Kidney (tissue), 14 donors: ENCODE results near the gene TSC22D1. TPM values are rescaled to one million over a fixed set of nuclear protein-coding genes. Genes with fewer than 3 reads are reported as not detected.

Experiments
- DNase-seq, 5 donors: peaks; one replicate each; pipeline ENCODE4 v3.0.0-alpha.2; 2013 to 2020
- FAIRE-seq: peaks from 2 replicates; lab custom pipeline; 2012; peaks lifted over from hg19 to GRCh38; lab: Jason Lieb, UNC
- H3K27ac ChIP-seq, 2 donors: one replicate each; pipeline ENCODE4 v1.7.0; 2013; ENCODE audit warnings: low read depth in 2 of 2, low read length in 2 of 2, inconsistent platforms in 1 of 2
- H3K27me3 ChIP-seq: one replicate; pipeline ENCODE4 v1.7.1; 2013; ENCODE audit warnings: low read length, inconsistent platforms; ENCODE audit not compliant: control insufficient read depth, insufficient read depth
- H3K36me3 ChIP-seq, 3 donors: one replicate each; pipeline versions ENCODE4 v1.7.0 to v1.7.1; 2013; ENCODE audit warnings: low read length in 3 of 3, control low read depth in 1 of 3, inconsistent platforms in 1 of 3; ENCODE audit not compliant: insufficient read depth in 3 of 3, control insufficient read depth in 2 of 3
- H3K4me1 ChIP-seq, 3 donors: one replicate each; pipeline versions ENCODE4 v1.7.0 to v1.7.1; 2013; ENCODE audit warnings: low read length in 3 of 3, inconsistent platforms in 1 of 3, low read depth in 1 of 3; ENCODE audit not compliant: control insufficient read depth in 2 of 3, insufficient read depth in 2 of 3
- H3K4me3 ChIP-seq, 3 donors: one replicate each; pipeline versions ENCODE4 v1.7.0 to v1.8.1; 2013; ENCODE audit warnings: low read length in 3 of 3, control low read depth in 1 of 3, inconsistent platforms in 1 of 3
- H3K9ac ChIP-seq, 3 donors: one replicate each; pipeline versions ENCODE4 v1.7.0 to v1.7.1; 2013; ENCODE audit warnings: low read length in 3 of 3, control low read depth in 1 of 3, inconsistent platforms in 1 of 3
- H3K9me3 ChIP-seq, 3 donors: one replicate each; pipeline versions ENCODE4 v1.7.0 to v1.7.1; 2013; ENCODE audit warnings: low read length in 3 of 3, control low read depth in 1 of 3, inconsistent platforms in 1 of 3; ENCODE audit not compliant: control insufficient read depth in 2 of 3, insufficient read depth in 1 of 3
- intact Hi-C: fragments of 100-400 bp; cut with DNase I; formaldehyde crosslinking; loops from one replicate; pipeline ENCODE4 v1.11.1; 2022
- polyA plus RNA-seq: library from polyadenylated mRNA; stranded (reverse); fragments of 350-450 nt; fragmentation: Illumina TruSeq; extraction: RNeasy Lipid Tissue Mini Kit (QIAGEN cat#74804); gene quantifications from one replicate; pipeline ENCODE4 v1.2.3, GENCODE V29; 2014; ENCODE audit warnings: low read depth, low replicate concordance; ENCODE audit not compliant: insufficient read depth
- total RNA-seq: library from RNA; stranded (reverse); fragmentation: NEBNext Ultra II Directional; extraction: Animal tissue kit (Norgen Biotek cat#: 25700); gene quantifications from one replicate; pipeline ENCODE4 v1.2.1, GENCODE V29; 2021
- TF ChIP-seq, protein P1 (sequence below): IDR thresholded peaks from 3 replicates; pipeline ENCODE4 v1.5.1; 2012; ENCODE audit warnings: mild to moderate bottlenecking, moderate library complexity, borderline replicate concordance; ENCODE audit not compliant: insufficient read depth; ENCODE audit errors: extremely low read depth
- donor health status: control.
- donor health status: control.
- donor health status: control.
- donor health status: control.
- donor health status: control.
- donor health status: DM: yes; HTN: yes; CAD: no.
- donor health status: Normal renal cell carcinoma (clear cell type).

Gene TSC22D1
- total and polyA plus RNA-seq, 2 donors from 2014 or later, result 163 to 349 TPM

DNA sequence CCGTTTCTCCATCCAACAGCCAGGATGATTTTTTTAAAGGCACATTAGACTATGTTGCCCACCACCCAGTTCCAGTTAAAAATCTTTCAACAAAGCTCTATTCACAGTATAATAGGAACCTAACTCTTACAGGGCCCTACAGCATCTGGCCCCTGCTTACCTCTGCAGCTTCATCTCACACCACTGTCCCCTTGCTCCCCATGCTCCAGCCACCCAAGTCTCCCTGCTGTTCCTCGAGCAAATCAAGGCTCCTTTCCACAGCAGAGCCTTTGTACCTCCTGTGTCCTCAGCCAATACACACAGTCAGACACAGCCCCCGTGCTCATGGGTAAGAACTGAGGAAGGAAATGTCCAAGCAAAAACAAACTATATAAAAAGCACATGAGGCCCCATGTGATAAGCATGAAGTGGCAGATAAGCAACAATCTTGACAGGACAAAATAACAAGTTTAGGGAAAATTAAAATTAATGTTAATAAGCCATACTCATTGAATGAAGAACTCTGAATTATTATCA is 67.5 kb downstream of the TSC22D1 start:
- no peaks in the 10 kb centered on the region for H3K27me3 ChIP-seq
- TF ChIP-seq, protein P1, sequence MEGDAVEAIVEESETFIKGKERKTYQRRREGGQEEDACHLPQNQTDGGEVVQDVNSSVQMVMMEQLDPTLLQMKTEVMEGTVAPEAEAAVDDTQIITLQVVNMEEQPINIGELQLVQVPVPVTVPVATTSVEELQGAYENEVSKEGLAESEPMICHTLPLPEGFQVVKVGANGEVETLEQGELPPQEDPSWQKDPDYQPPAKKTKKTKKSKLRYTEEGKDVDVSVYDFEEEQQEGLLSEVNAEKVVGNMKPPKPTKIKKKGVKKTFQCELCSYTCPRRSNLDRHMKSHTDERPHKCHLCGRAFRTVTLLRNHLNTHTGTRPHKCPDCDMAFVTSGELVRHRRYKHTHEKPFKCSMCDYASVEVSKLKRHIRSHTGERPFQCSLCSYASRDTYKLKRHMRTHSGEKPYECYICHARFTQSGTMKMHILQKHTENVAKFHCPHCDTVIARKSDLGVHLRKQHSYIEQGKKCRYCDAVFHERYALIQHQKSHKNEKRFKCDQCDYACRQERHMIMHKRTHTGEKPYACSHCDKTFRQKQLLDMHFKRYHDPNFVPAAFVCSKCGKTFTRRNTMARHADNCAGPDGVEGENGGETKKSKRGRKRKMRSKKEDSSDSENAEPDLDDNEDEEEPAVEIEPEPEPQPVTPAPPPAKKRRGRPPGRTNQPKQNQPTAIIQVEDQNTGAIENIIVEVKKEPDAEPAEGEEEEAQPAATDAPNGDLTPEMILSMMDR, result no peak
- intact Hi-C loops, result no loop called here
- H3K27ac ChIP-seq, result no peak overlapping the region
- no peaks in the 10 kb centered on the region for H3K36me3 ChIP-seq
- H3K9me3 ChIP-seq, result no peaks in the 10 kb centered on the region
- FAIRE-seq (no peak), DNase-seq (no peak)
- no peak overlapping the region for H3K9ac ChIP-seq
- H3K4me1 ChIP-seq, result no peaks in the 10 kb centered on the region
- no peak overlapping the region for H3K4me3 ChIP-seq

GRCh38 chr13:44507639-44508038 is 68.5 kb downstream of the TSC22D1 start:
- Histone ChIP-seq H3K36me3 (no peaks in the 10 kb centered on the region), H3K27me3 (no peaks in the 10 kb centered on the region), H3K9me3 (no peaks in the 10 kb centered on the region), H3K4me1 (no peaks in the 10 kb centered on the region), H3K27ac (no peak overlapping the region), H3K9ac (no peak overlapping the region), H3K4me3 (no peak overlapping the region)
- TF ChIP-seq, protein P1, result no peak
- intact Hi-C loops, result no loop called here
- DNase-seq (no peak), FAIRE-seq (no peak)

DNA sequence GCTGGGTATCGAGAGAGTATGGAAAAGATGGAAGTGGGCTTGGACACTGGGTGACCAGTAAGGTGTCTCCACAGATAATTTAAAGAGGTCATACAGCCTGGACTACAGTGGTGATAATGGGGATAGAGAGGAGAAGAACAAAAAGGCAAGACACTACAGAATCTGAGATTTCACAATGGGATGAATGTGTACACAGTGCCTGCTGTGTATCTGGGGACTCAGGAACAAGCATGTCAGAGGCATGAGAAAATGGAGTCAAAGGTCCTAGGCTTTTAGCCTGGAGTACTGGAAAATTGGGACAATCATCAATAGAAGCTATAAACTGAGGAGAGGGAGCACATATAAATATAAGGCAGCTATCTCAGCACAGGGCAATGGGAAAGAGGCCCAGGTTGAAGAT is 69.4 kb downstream of the TSC22D1 start:
- Histone ChIP-seq H3K27ac (no peak overlapping the region), H3K4me1 (no peaks in the 10 kb centered on the region), H3K9ac (no peak overlapping the region), H3K27me3 (no peaks in the 10 kb centered on the region), H3K36me3 (no peaks in the 10 kb centered on the region), H3K9me3 (no peaks in the 10 kb centered on the region), H3K4me3 (no peak overlapping the region)
- intact Hi-C loops, result no loop called here
- TF ChIP-seq, protein P1, result no peak
- FAIRE-seq (no peak), DNase-seq (no peak)

- no peak overlapping the region for H3K9ac ChIP-seq
- intact Hi-C loops, result no loop called here
- no peak overlapping the region for H3K27ac ChIP-seq
- no peaks in the 10 kb centered on the region for H3K27me3 ChIP-seq
- H3K36me3 ChIP-seq, result no peaks in the 10 kb centered on the region
- no peaks in the 10 kb centered on the region for H3K4me1 ChIP-seq
- H3K4me3 ChIP-seq, result no peak overlapping the region
- FAIRE-seq (no peak), DNase-seq (no peak)
- H3K9me3 ChIP-seq, result no peaks in the 10 kb centered on the region
- TF ChIP-seq, protein P1, result no peak
Observed at GRCh38 chr13:44506251-44506650, 69.9 kb downstream of the TSC22D1 start.
